ENCODE data around the gene INPP5F. TPM values are rescaled to one million over a fixed set of nuclear protein-coding genes. Genes with fewer than 3 reads are reported as not detected.

The INPP5F gene
- total and polyA plus RNA-seq, 10 of the 15 experiments (the other 5 are each of a cell fraction or from before 2014, with no cell fraction given): 6.0 to 49.3 (median 34.3) TPM

- TF ChIP-seq ZBTB40 (IDR thresholded peaks at IDR 0.05; ENCODE audit: borderline replicate concordance) (no peak), SIX5 (IDR thresholded peaks at IDR 0.05; ENCODE audit: low read depth, low read length, severe bottlenecking) (no peak), POLR2AphosphoS2 (IDR thresholded peaks at IDR 0.05; ENCODE audit: low read depth, low read length) (no peak), REST (IDR thresholded peaks at IDR 0.05; ENCODE audit: low read depth, low read length) (no peak), TAF1 (IDR thresholded peaks at IDR 0.05; ENCODE audit: borderline replicate concordance, low read depth, low read length) (no peak), ZSCAN29 (IDR thresholded peaks at IDR 0.05) (no peak)
Measured at GRCh38 chr10:119740096-119740495, 14.2 kb downstream of the INPP5F start (continued).
